NCI-H2107 treated with DMSO at 0.1 percent for 48 hours (cell line): ENCODE results near the gene VSTM4.

Experiments used
- DNase-seq: peaks from one replicate; lab custom pipeline; 2025; ENCODE audit not compliant: unreplicated experiment; lab: John Stamatoyannopoulos, UW

VSTM4 gene

GRCh38 chr10:49141541-49142332 is 26.4 kb upstream of the VSTM4 start:
- no peak for DNase-seq

DNA sequence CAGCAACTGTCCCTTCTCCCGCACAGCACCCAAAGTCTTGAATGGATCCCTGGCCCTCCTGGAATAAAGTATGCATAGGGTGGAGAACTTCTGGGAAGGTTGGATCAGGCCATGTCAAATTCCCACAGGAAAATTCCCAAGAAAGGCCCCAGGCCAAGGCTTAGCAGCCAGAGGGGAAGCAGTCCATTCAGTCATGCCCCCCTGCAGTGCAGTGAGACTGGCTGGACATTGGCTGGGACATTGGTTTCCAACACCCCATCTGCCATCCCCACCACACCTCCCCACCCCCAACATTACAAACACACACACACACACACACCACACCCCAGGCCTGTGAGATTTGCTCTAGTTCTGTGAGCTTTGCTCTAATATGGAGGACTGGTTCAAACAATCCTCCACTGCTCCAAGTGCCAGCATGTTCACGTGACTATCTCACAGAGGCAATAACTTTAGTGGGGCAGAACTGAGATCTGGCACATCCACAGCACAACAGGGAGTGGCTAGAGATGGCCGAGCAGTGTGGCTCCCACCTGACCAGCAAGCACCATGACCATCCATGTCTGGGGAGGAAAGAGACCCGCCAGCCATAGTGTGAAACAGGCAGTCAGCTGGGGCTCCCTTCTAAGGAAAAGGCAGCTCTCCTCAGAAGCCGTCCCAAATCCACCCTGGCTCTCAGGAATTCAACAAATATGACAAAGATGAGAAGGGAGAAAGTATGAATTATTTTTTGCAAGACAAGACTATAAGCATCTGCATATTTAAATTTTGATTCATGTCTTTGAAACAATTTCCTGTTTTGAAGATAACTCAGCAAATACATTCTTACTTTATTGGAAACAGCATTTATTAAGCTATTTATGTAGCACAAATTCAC is 25.2 kb upstream of the VSTM4 start:
- no peak for DNase-seq

- DNase-seq = no peak
Observed at GRCh38 chr10:49139846-49140195, 24.5 kb upstream of the VSTM4 start.

GRCh38 chr10:49139028-49139845 is 23.9 kb upstream of the VSTM4 start:
- DNase-seq = no peak

- DNase-seq = no peak
Observed at GRCh38 chr10:49138361-49138891, 23.1 kb upstream of the VSTM4 start.

- no peak for DNase-seq
Observed at GRCh38 chr10:49136525-49136924, 21.2 kb upstream of the VSTM4 start.

GRCh38 chr10:49135575-49136313 is 20.4 kb upstream of the VSTM4 start:
- no peak for DNase-seq

GRCh38 chr10:49134327-49134726 is 19.0 kb upstream of the VSTM4 start:
- no peak for DNase-seq

- no peak for DNase-seq
Observed at GRCh38 chr10:49133706-49134248, 18.5 kb upstream of the VSTM4 start, which contains the start of gene FAM170B. TSS of gene FAM170B (minus strand) at chr10:49134021. CDS start at chr10:49133918, 103 bp downstream.

- DNase-seq = no peak
Observed at GRCh38 chr10:49132362-49132737, 17.0 kb upstream of the VSTM4 start.

DNA sequence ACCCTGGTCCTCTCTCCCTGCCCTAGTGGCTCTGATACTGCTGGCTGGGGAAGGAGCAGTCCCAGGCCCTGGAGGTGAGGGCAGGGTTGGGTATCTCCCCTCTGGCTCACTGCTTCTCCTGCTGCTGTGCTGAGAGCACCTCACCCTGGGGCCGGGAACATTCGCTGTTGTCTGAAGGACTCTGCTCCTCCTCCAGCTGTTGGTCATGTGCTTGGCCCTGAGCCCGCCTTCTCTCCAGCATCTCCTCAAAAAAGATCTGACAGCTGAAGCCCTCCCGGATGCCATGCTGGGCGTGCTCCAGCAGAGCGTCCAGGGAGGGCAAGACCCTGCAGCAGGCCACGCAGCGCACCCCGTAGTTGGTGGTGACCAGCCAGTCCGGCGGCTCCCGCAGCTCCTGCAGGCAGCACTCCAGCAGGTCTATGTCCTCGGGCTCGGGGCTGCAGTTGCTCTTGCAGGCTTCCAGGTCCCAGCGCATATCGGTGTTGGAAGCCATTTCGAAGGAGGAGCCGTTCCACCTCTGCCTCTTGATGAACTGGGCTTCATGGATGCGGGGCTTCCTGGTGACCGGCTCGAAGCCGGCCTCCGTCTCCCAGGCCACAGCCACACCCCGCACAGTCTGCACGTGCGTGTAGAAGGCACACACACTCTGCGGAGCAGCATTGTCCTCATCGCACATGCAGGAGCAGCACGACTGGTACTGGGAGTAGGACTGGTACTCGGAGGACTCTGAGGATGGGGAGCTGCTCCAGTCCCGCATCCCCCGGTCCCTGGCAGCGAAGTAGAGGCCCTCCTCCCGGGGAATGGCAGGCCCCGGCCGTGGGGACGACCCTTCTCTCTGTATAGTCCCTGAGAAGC is 16.4 kb upstream of the VSTM4 start:
- DNase-seq = no peak

DNA sequence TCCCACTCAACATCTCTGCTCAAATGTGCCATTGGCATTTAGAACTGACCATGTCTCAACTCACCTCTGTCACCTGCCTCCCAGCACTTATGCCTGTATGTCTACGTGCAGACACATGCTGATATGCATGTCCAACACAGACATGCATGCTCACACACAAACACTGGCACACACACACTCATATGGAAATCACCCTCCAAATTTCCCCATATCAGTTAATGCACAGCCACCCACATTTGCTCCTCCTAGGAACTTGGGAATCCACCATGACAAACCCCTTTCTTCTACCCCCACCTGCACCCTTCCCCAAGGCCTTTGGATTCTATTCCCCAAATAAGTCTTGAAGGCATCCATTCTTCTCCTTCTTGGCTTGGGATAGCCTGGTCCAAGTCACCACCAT is 14.1 kb upstream of the VSTM4 start:
- no peak for DNase-seq

DNA sequence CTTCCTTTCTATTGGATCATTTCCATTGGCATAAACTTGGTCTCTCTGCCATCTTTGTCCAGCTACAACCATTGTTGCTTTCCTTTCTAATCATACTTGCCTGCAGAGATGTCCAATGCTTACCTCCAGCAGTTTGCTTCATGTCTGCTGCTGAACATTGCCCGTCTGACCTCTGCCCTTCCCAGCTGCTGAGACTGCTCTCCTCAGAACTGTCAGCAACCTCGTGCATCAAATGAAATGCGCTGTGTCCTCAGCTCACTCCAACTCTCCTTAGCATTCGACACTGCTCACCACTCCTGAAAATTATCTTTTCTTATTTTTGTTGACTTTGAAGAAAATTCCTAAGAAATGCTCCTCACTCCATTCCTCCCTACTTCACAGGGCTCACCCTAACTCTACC is 13.5 kb upstream of the VSTM4 start:
- DNase-seq = no peak

DNA sequence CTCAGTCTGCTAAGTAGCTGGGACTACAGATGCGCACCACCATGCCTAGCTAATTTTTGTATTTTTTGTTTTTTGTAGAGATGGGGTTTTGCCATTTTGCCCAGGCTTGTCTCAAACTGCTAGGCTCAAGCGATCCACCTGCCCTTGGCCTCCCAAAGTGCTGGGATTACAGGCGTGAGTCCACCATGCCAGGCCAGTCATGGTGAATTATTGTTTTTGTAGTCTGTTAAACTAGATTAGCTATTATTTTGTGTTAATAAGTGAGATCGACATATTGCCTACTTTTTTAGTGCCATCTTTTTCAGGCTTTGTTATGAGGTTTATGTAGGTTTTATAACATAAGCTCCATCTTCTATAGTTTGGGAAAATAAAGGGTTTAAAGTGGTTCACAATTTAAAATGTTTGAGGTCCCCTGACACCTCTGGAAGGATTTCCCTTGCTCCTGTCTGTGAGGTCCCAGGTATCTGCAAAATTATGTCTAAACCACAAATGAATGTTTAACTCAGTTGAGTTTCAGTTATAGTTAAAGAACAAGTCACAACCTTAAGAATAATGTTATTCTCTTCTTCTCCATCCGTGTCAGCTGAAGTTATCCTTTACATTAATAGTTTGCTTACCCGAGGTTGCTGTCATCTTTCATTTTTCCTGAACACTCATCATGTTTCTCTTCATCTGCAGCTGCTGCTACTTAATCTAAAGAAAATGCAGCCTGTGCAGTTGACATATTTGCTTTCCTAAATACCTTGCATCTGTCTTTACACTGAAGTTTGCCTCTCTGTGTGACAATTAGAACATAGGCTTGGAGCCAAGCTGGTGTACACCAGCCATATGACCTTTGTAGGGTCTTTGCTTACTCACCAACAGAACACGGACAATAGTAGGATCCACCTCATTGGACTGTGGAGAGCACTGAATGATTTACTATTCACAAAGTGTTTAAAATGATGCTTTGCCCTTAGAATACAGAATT is 8.9 kb upstream of the VSTM4 start:
- DNase-seq = no peak

DNA sequence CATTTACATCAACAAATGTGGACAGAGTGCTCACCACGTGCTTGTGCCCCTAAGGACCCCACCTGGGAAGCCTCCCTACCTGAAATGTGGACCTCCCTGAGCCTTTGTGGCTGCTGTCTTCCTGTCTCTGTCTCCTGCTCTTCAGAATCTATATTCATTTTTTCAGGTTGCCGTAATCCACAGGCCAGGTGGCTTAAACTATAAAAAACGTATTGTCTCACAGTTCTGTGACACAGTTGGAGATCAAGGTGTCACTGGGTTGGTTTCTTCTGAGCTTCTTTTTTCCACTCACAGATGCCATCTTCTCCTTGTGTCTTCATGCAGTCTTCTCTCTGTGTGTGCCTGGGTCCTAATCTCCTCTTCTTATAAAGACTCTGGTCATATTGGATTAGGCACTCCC is 5.6 kb upstream of the VSTM4 start:
- no peak for DNase-seq

- no peak for DNase-seq
Observed at GRCh38 chr10:49119746-49120145, 4.4 kb upstream of the VSTM4 start.

DNA sequence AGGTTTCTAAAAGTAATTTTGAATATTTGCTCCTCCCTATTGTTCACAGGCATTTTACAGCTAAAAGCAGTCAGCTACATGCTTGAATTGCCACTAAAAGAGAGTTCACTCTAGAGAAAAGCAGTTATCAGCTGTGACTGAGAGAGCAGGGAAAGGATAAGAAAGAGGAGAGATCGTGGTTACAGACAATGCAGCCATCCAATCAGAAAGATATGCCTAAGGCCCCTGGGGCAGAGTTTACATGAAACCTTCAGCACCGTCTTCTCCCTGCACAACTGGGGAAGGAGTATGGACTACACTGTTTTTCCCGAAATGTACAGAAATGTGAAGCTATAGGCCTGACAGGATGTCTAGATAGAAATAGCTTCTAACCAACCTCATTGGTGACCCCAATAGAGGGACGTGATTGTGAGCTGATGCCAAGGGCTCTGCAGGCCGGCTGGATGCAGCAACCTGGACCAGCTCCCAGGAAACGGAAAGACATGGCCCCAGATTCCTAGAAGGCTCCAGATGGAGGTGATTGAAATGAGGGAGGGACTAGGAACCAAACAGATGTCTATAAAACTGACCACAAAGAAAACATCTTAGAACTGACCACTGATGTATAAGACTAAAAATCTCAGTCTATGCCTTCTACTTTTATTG is 3.2 kb upstream of the VSTM4 start:
- DNase-seq = no peak
